Endothelial cell of umbilical vein (primary cell): ENCODE data around the gene GDF2. TPM values are rescaled to one million over a fixed set of nuclear protein-coding genes. Genes with fewer than 3 reads are reported as not detected.

Experiments used
- BruUV-seq: library from RNA; stranded (reverse); fragments of 400-500 nt; replicated peaks from 2 replicates; lab custom pipeline; 2021; lab: Mats Ljungman, UMichigan
- CTCF ChIA-PET: fragments of 300-600, 350-600 bp; sonication (Branson Sonifier 250); formaldehyde crosslinking; loops from one replicate; lab custom pipeline; 2021; ENCODE audit warnings: antibody characterized with exemption, inconsistent platforms; lab: Charles Lee
- POLR2A ChIA-PET: fragments of 300-600, 350-600 bp; sonication (Branson Sonifier 250); formaldehyde crosslinking; loops from one replicate; lab custom pipeline; 2021; ENCODE audit warnings: antibody characterized with exemption, inconsistent platforms; lab: Charles Lee
- DNase-seq: peaks from one replicate; pipeline ENCODE4 v3.0.0-alpha.2; 2011; ENCODE audit warnings: low read depth, low spot score
- FAIRE-seq: peaks from 2 replicates; lab custom pipeline; 2011; peaks lifted over from hg19 to GRCh38; lab: Jason Lieb, UNC
- H2AFZ ChIP-seq: 2 replicates; pipeline ENCODE4 v1.6.0; 2012; ENCODE audit warnings: low read depth, low read length, control low read depth, inconsistent platforms
- H3K27ac ChIP-seq: 2 replicates; pipeline ENCODE4 v1.5.1; 2011; ENCODE audit warnings: low read depth, mild to moderate bottlenecking, control low read depth, low read length, moderate library complexity; ENCODE audit not compliant: insufficient read depth
- H3K27me3 ChIP-seq, 2 experiments: 2 replicates each; pipeline versions ENCODE4 v1.6.0 to v1.6.1; 2011; ENCODE audit warnings: low read length in 2 of 2, mixed read lengths in 1 of 2; ENCODE audit not compliant: control insufficient read depth in 2 of 2, insufficient read depth in 2 of 2
- H3K36me3 ChIP-seq, 2 experiments: 2 replicates in 1 of 2; 3 replicates in 1 of 2; pipeline ENCODE4 v1.5.1; 2011; ENCODE audit warnings: low read length in 2 of 2, mild to moderate bottlenecking in 1 of 2, moderate library complexity in 1 of 2; ENCODE audit not compliant: control insufficient read depth in 2 of 2, insufficient read depth in 2 of 2; ENCODE audit errors: extremely low read depth in 1 of 2
- H3K4me1 ChIP-seq: 3 replicates; pipeline ENCODE4 v1.5.1; 2011; ENCODE audit warnings: mild to moderate bottlenecking, low read length; ENCODE audit not compliant: control insufficient read depth, insufficient read depth; ENCODE audit errors: extremely low read depth
- H3K4me2 ChIP-seq: 2 replicates; pipeline ENCODE4 v1.6.1; 2011; ENCODE audit warnings: low read length, control low read depth, mixed read lengths; ENCODE audit not compliant: insufficient read depth
- H3K4me3 ChIP-seq, 3 experiments: fragments of 200-600 bp in 1 of 3; sonication (generic), shearing (Covaris generic) in 1 of 3; replicated peaks in 1 of 3; 2 replicates each; pipeline ENCODE4 v1.5.1; 2011 to 2016; ENCODE audit warnings: control low read depth in 3 of 3, low read length in 3 of 3, mild to moderate bottlenecking in 2 of 3, inconsistent platforms in 1 of 3, low read depth in 1 of 3, moderate library complexity in 1 of 3; ENCODE audit not compliant: insufficient read depth in 1 of 3
- H3K79me2 ChIP-seq: 2 replicates; pipeline ENCODE4 v1.6.0; 2012; ENCODE audit warnings: low read length, inconsistent platforms; ENCODE audit not compliant: control insufficient read depth, insufficient read depth
- H3K9ac ChIP-seq: replicated peaks from 2 replicates; pipeline ENCODE3; 2011; ENCODE audit warnings: low read length, control low read depth; ENCODE audit not compliant: insufficient read depth; ENCODE audit errors: extremely low read depth
- H3K9me1 ChIP-seq: replicated peaks from 3 replicates; pipeline ENCODE4 v1.6.0; 2011; ENCODE audit warnings: mild to moderate bottlenecking, low read length; ENCODE audit not compliant: control insufficient read depth, insufficient read depth; ENCODE audit errors: extremely low read depth
- H3K9me3 ChIP-seq: replicated peaks from 2 replicates; pipeline ENCODE4 v1.5.1; 2012; ENCODE audit warnings: low read length, inconsistent platforms; ENCODE audit not compliant: control insufficient read depth, insufficient read depth
- H4K20me1 ChIP-seq: replicated peaks from 2 replicates; pipeline ENCODE3; 2011; ENCODE audit warnings: mild to moderate bottlenecking, low read length; ENCODE audit not compliant: control insufficient read depth, insufficient read depth; ENCODE audit errors: extremely low read depth
- EZH2 ChIP-seq: IDR thresholded peaks from 2 replicates; pipeline ENCODE4 v1.6.1; 2012; ENCODE audit warnings: borderline replicate concordance, low read depth, mild to moderate bottlenecking, moderate library complexity, low read length, inconsistent platforms; ENCODE audit not compliant: severe bottlenecking
- FOS ChIP-seq: IDR thresholded peaks from 2 replicates; pipeline ENCODE4 v1.6.1; 2011; ENCODE audit warnings: mild to moderate bottlenecking, low read length, moderate library complexity, borderline replicate concordance; ENCODE audit not compliant: insufficient read depth
- GATA2 ChIP-seq: IDR thresholded peaks from 2 replicates; pipeline ENCODE4 v1.7.0; 2011; ENCODE audit warnings: low read depth, mild to moderate bottlenecking, moderate library complexity, mixed read lengths, low read length; ENCODE audit not compliant: insufficient read length, insufficient read depth
- JUN ChIP-seq: IDR thresholded peaks from 2 replicates; pipeline ENCODE4 v1.6.1; 2011; ENCODE audit warnings: borderline replicate concordance, low read depth; ENCODE audit not compliant: insufficient read length, insufficient read depth
- MYC ChIP-seq: IDR thresholded peaks from one replicate; pipeline ENCODE4 v1.6.1; 2011; ENCODE audit warnings: mild to moderate bottlenecking, low read depth, low read length
- POLR2AphosphoS5 ChIP-seq: IDR thresholded peaks from 2 replicates; pipeline ENCODE4 v1.6.1; 2012; ENCODE audit warnings: low read depth, mild to moderate bottlenecking, control low read depth, low read length, moderate library complexity; ENCODE audit not compliant: insufficient read depth
- dilution Hi-C: fragments of 300-500 bp; cut with MboI; formaldehyde crosslinking; loops from one replicate; pipeline ENCODE4 v1.15.0; 2019; ENCODE audit warnings: low sequenced_read_pairs; ENCODE audit not compliant: extremely low pct_ligation_motif_present
- intact Hi-C: fragments of 100-400 bp; cut with micrococcal nuclease; formaldehyde crosslinking; loops from one replicate; pipeline ENCODE4 v1.10.0; 2022
- polyA plus RNA-seq, 4 experiments: library from polyadenylated mRNA; depleted of rRNA in 3 of 4; stranded (reverse) in 3 of 4; unstranded in 1 of 4; fragments of >200 nt; gene quantifications; 2 replicates each; pipeline versions ENCODE4 v1.2.1 to v1.2.3, GENCODE V29; 2011 to 2012; ENCODE audit warnings: missing spikeins in 1 of 4
- total RNA-seq: library from RNA; stranded (reverse); gene quantifications from 2 replicates; pipeline ENCODE4 v1.2.3, GENCODE V29; 2021
- TF ChIP-seq, protein P1 (sequence below): IDR thresholded peaks from 2 replicates; pipeline ENCODE4 v1.6.1; 2011; ENCODE audit not compliant: insufficient read depth, insufficient read length
- TF ChIP-seq, protein P2 (sequence below), 2 donors: IDR thresholded peaks; 1 replicate in 1 of 2; 2 replicates in 1 of 2; pipeline ENCODE4 v1.5.1; 2011; ENCODE audit warnings: low read length in 2 of 2, mild to moderate bottlenecking in 2 of 2, moderate library complexity in 2 of 2, control low read depth in 1 of 2, inconsistent platforms in 1 of 2, low read depth in 1 of 2; ENCODE audit not compliant: insufficient read depth in 1 of 2; ENCODE audit errors: extremely low read depth in 1 of 2

The GDF2 gene
- total and polyA plus RNA-seq, 2 donors (not counting 3 experiments of a cell fraction or from before 2014, with no cell fraction given), result not detected

DNA sequence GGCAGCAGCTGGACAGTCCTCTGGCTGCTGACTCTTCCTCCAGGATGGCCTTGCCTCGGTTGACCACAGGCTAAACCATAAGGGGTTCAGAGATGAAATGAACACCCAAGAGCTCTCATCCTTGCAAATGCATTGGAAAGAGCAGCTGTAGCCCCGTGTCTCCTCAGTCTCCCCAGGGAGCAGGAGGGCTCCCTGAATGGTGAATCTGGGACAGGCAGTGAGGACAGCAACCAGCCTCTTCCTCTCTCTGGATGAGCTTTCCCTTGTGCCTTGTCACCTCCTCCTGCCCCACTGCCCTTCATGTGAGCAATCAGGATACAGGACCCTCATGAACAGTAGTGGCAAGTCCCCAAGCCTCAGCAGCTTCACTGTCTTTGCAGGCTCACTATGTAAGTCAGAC lies 46.2 kb upstream of the GDF2 start:
- H3K4me2 ChIP-seq, result no peak overlapping the region
- H3K4me3 ChIP-seq, result no peak overlapping the region
- no peak overlapping the region for H3K9ac ChIP-seq
- H3K4me1 ChIP-seq, result no peaks in the 10 kb centered on the region
- no TSS peak for BruUV-seq
- no peak overlapping the region for H2AFZ ChIP-seq
- H3K79me2 ChIP-seq, result no peaks in the 10 kb centered on the region
- no peaks in the 10 kb centered on the region for H3K27me3 ChIP-seq
- no peaks in the 10 kb centered on the region for H3K9me1 ChIP-seq
- no peak for TF ChIP-seq POLR2AphosphoS5
- TF ChIP-seq GATA2, result no peak
- no peaks in the 10 kb centered on the region for H3K9me3 ChIP-seq
- no peaks in the 10 kb centered on the region for H4K20me1 ChIP-seq
- DNase-seq (no peak), FAIRE-seq (no peak)
- POLR2A ChIA-PET, result no interaction called here
- dilution Hi-C loops, result no loop called here
- CTCF ChIA-PET, result no interaction called here
- H3K36me3 ChIP-seq, result no peaks in the 10 kb centered on the region
- intact Hi-C loops, result no loop called here
- H3K27ac ChIP-seq, result no peak overlapping the region

DNA sequence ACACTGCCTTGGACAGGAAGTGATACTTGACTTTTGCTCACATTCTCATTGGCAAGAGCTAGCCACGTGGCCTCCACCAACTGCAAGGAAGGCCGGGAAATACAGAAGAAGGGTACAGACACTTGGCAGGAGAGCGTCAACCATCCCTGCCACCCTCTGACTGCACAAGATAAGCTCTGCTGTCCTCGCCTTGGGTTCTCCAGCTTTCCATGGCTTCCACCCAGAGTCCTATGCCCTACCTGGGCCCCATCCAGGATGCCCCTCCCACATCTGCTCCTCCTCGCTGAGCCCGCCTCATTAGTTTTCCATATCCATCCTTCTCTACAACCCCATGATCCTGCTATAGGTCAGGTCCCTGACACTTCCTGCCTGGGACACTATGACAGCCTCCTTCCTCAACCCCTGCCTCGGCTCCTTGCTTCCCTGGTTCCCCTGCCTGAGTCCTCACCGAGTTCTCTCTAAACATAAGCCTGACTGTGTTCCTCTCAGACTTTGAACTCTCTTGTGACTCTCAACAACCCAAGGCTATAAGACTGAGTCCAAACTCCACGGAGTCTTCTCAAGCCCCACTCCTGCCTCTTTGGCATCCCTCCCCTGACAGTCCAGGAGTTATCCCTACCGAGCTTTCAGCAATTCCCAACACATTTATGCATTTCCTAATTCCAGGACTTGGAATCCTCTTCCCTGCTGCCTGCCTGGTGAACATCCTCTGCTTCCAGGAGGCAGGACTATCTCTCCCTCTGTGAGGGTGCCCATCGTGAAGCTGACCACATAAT lies 45.5 kb upstream of the GDF2 start:
- FAIRE-seq (no peak), DNase-seq (no peak)
- Histone ChIP-seq H3K4me3 (no peak overlapping the region), H3K9ac (no peak overlapping the region), H3K36me3 (no peaks in the 10 kb centered on the region), H4K20me1 (no peaks in the 10 kb centered on the region), H3K4me2 (no peak overlapping the region), H2AFZ (no peak overlapping the region), H3K27ac (no peak overlapping the region), H3K9me1 (no peaks in the 10 kb centered on the region), H3K79me2 (no peaks in the 10 kb centered on the region), H3K4me1 (no peaks in the 10 kb centered on the region), H3K9me3 (no peaks in the 10 kb centered on the region), H3K27me3 (no peaks in the 10 kb centered on the region)
- dilution Hi-C loops (no loop called here), intact Hi-C loops (no loop called here)
- TF ChIP-seq JUN (no peak), POLR2AphosphoS5 (no peak), GATA2 (no peak), EZH2 (no peak), FOS (no peak), MYC (no peak)
- TF ChIP-seq, protein P1, sequence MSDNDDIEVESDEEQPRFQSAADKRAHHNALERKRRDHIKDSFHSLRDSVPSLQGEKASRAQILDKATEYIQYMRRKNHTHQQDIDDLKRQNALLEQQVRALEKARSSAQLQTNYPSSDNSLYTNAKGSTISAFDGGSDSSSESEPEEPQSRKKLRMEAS, result no peak
- TF ChIP-seq, protein P2, sequence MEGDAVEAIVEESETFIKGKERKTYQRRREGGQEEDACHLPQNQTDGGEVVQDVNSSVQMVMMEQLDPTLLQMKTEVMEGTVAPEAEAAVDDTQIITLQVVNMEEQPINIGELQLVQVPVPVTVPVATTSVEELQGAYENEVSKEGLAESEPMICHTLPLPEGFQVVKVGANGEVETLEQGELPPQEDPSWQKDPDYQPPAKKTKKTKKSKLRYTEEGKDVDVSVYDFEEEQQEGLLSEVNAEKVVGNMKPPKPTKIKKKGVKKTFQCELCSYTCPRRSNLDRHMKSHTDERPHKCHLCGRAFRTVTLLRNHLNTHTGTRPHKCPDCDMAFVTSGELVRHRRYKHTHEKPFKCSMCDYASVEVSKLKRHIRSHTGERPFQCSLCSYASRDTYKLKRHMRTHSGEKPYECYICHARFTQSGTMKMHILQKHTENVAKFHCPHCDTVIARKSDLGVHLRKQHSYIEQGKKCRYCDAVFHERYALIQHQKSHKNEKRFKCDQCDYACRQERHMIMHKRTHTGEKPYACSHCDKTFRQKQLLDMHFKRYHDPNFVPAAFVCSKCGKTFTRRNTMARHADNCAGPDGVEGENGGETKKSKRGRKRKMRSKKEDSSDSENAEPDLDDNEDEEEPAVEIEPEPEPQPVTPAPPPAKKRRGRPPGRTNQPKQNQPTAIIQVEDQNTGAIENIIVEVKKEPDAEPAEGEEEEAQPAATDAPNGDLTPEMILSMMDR (IDR thresholded peaks at IDR 0.05; ENCODE audit: extremely low read depth in 1 of 2, insufficient read depth in 1 of 2, low read depth in 1 of 2, low read length in 2 of 2), result no peak
- BruUV-seq, result no TSS peak
- ChIA-PET POLR2A (no interaction called here), CTCF (no interaction called here)
